HEK293 (cell line): Measurements from ENCODE around the gene AUP1.

Experiments used
- CTCF ChIA-PET: fragments of 350-600 bp; formaldehyde crosslinking; extraction: SDS; loops from one replicate; lab custom pipeline; 2021; ENCODE audit warnings: antibody characterized with exemption; lab: Yijun Ruan, JAX
- POLR2A ChIA-PET: fragments of 300-600 bp; formaldehyde crosslinking; extraction: SDS; loops from one replicate; lab custom pipeline; 2020; ENCODE audit warnings: antibody characterized with exemption, inconsistent platforms; lab: Yijun Ruan, JAX
- H3K27ac ChIP-seq: fragments of 200-500 bp; sonication (Bioruptor generic); 2 replicates; pipeline ENCODE4 v1.5.1; 2014; ENCODE audit warnings: low read depth, low read length, control low read depth, inconsistent platforms; ENCODE audit errors: extremely low read depth
- H3K36me3 ChIP-seq, 2 experiments: fragments of 200-500 bp in 1 of 2; sonication (Bioruptor generic) in 1 of 2; 1 replicate in 1 of 2; 2 replicates in 1 of 2; pipeline ENCODE4 v1.5.1; 2014 to 2017; ENCODE audit warnings: inconsistent platforms in 2 of 2, low read length in 2 of 2; ENCODE audit not compliant: control insufficient read depth in 2 of 2, insufficient read depth in 1 of 2
- H3K4me1 ChIP-seq: fragments of 200-500 bp; sonication (Bioruptor generic); 2 replicates; pipeline ENCODE4 v1.5.1; 2014; ENCODE audit warnings: mild to moderate bottlenecking, low read length, inconsistent platforms; ENCODE audit not compliant: control insufficient read depth, insufficient read depth
- H3K4me3 ChIP-seq: 2 replicates; pipeline ENCODE4 v1.5.1; 2011; ENCODE audit warnings: low read depth, mild to moderate bottlenecking, control low read depth, low read length, moderate library complexity
- H3K9me3 ChIP-seq: fragments of 200-500 bp; sonication (Bioruptor generic); 2 replicates; pipeline ENCODE4 v1.5.1; 2014; ENCODE audit warnings: low read depth, low read length, inconsistent platforms; ENCODE audit not compliant: control insufficient read depth, insufficient read depth
- GLI4 ChIP-seq: fragments of 450-650 bp; formaldehyde crosslinking; IDR thresholded peaks from 2 replicates; pipeline ENCODE4 v1.5.1; 2016; ENCODE audit warnings: missing biosample characterization, missing genetic modification characterization
- HOXC10 ChIP-seq: sonication (generic); formaldehyde crosslinking; IDR thresholded peaks from 2 replicates; pipeline ENCODE4 v1.8.1; 2023; ENCODE audit warnings: mild to moderate bottlenecking, missing genetic modification reagents
- IKZF3 ChIP-seq: fragments of 450-650 bp; IDR thresholded peaks from 2 replicates; pipeline ENCODE4 v1.5.0; 2018; ENCODE audit warnings: missing biosample characterization, mild to moderate bottlenecking, missing genetic modification characterization, moderate library complexity
- KLF10 ChIP-seq: fragments of 450-650 bp; IDR thresholded peaks from 2 replicates; pipeline ENCODE4 v1.5.1; 2018; ENCODE audit warnings: missing biosample characterization, mild to moderate bottlenecking, missing genetic modification characterization
- KLF16 ChIP-seq: fragments of 450-650 bp; formaldehyde crosslinking; IDR thresholded peaks from 2 replicates; pipeline ENCODE4 v1.5.1; 2017; ENCODE audit warnings: missing biosample characterization, missing genetic modification characterization
- RBAK ChIP-seq: fragments of 450-650 bp; formaldehyde crosslinking; IDR thresholded peaks from 2 replicates; pipeline ENCODE4 v1.5.1; 2016; ENCODE audit warnings: missing biosample characterization, missing genetic modification characterization
- YY2 ChIP-seq: fragments of 450-650 bp; formaldehyde crosslinking; IDR thresholded peaks from 2 replicates; pipeline ENCODE4 v1.5.1; 2016; ENCODE audit warnings: missing biosample characterization, missing genetic modification characterization
- ZNF140 ChIP-seq: fragments of 450-650 bp; formaldehyde crosslinking; IDR thresholded peaks from 2 replicates; pipeline ENCODE4 v1.5.1; 2016; ENCODE audit warnings: missing biosample characterization, missing genetic modification characterization
- ZNF146 ChIP-seq: fragments of 450-650 bp; formaldehyde crosslinking; IDR thresholded peaks from 2 replicates; pipeline ENCODE4 v1.5.1; 2016; ENCODE audit warnings: missing biosample characterization, missing genetic modification characterization
- ZNF280D ChIP-seq: fragments of 450-650 bp; formaldehyde crosslinking; IDR thresholded peaks from 2 replicates; pipeline ENCODE4 v1.5.1; 2016; ENCODE audit warnings: missing biosample characterization, missing genetic modification characterization
- ZNF433 ChIP-seq: fragments of 450-650 bp; formaldehyde crosslinking; IDR thresholded peaks from 2 replicates; pipeline ENCODE4 v1.5.1; 2016; ENCODE audit warnings: missing biosample characterization, missing genetic modification characterization, low read depth
- ZNF473 ChIP-seq: fragments of 450-650 bp; formaldehyde crosslinking; IDR thresholded peaks from 2 replicates; pipeline ENCODE4 v1.5.1; 2017; ENCODE audit warnings: missing biosample characterization, missing genetic modification characterization
- ZNF48 ChIP-seq: fragments of 450-650 bp; formaldehyde crosslinking; IDR thresholded peaks from 2 replicates; pipeline ENCODE4 v1.5.1; 2016; ENCODE audit warnings: missing biosample characterization, missing genetic modification characterization
- ZNF488 ChIP-seq: fragments of 450-650 bp; formaldehyde crosslinking; IDR thresholded peaks from 2 replicates; pipeline ENCODE4 v1.5.1; 2016; ENCODE audit warnings: missing biosample characterization, missing genetic modification characterization
- ZNF513 ChIP-seq: fragments of 450-650 bp; IDR thresholded peaks from 2 replicates; pipeline ENCODE4 v1.5.1; 2018; ENCODE audit warnings: missing biosample characterization, missing genetic modification characterization
- ZNF514 ChIP-seq: fragments of 450-650 bp; formaldehyde crosslinking; IDR thresholded peaks from 2 replicates; pipeline ENCODE4 v1.5.1; 2016; ENCODE audit warnings: missing biosample characterization, missing genetic modification characterization
- ZNF521 ChIP-seq: fragments of 450-650 bp; formaldehyde crosslinking; IDR thresholded peaks from 2 replicates; pipeline ENCODE4 v1.5.1; 2017; ENCODE audit warnings: missing biosample characterization, mild to moderate bottlenecking, missing genetic modification characterization
- ZNF624 ChIP-seq: fragments of 450-650 bp; formaldehyde crosslinking; IDR thresholded peaks from 2 replicates; pipeline ENCODE4 v1.5.1; 2017; ENCODE audit warnings: missing biosample characterization, missing genetic modification characterization
- ZNF658 ChIP-seq: fragments of 450-650 bp; formaldehyde crosslinking; IDR thresholded peaks from 2 replicates; pipeline ENCODE4; 2016; ENCODE audit warnings: missing biosample characterization, missing genetic modification characterization
- ZNF747 ChIP-seq: fragments of 450-650 bp; formaldehyde crosslinking; IDR thresholded peaks from 2 replicates; pipeline ENCODE4 v1.5.1; 2016; ENCODE audit warnings: missing biosample characterization, missing genetic modification characterization
- ZNF76 ChIP-seq: fragments of 450-650 bp; formaldehyde crosslinking; IDR thresholded peaks from 2 replicates; pipeline ENCODE4; 2016; ENCODE audit warnings: low read depth, missing biosample characterization, missing genetic modification characterization, borderline replicate concordance
- ZSCAN16 ChIP-seq: fragments of 450-650 bp; formaldehyde crosslinking; IDR thresholded peaks from 2 replicates; pipeline ENCODE4 v1.5.1; 2016; ENCODE audit warnings: missing biosample characterization, missing genetic modification characterization
- ZSCAN5A ChIP-seq: fragments of 450-650 bp; formaldehyde crosslinking; IDR thresholded peaks from 2 replicates; pipeline ENCODE4 v1.5.1; 2016; ENCODE audit warnings: missing biosample characterization, missing genetic modification characterization

AUP1 gene

GRCh38 chr2:74489906-74490305 lies 39.6 kb downstream of the AUP1 start:
- H3K4me1 ChIP-seq, result no peaks in the 10 kb centered on the region
- H3K36me3 ChIP-seq, result peaks cover 17 to 75% of the 10 kb centered on the region in 2 experiments; a peak in 2 of 3 replicates
- POLR2A ChIA-PET, result interaction anchor here (1.5 kb wide), 1 partner anchor 50 kb away, joined by 3 read pairs; no protein-coding TSS in a partner anchor
- no peaks in the 10 kb centered on the region for H3K9me3 ChIP-seq
- H3K4me3 ChIP-seq, result no peak overlapping the region
- CTCF ChIA-PET, result interaction anchor here (0.8 to 1.5 kb wide), 3 partner anchors 14 to 665 kb away, joined by 3 read pairs; no protein-coding TSS in a partner anchor
- TF ChIP-seq ZSCAN16 (tag by site-specific recombination) (no peak), ZSCAN5A (tag by site-specific recombination) (no peak), RBAK (tag by site-specific recombination) (no peak), YY2 (no peak), KLF16 (no peak), ZNF513 (tag by site-specific recombination) (no peak), ZNF433 (no peak), ZNF76 (tag by site-specific recombination) (no peak), ZNF146 (tag by site-specific recombination) (no peak), ZNF658 (tag by site-specific recombination) (no peak), ZNF514 (tag by site-specific recombination) (no peak), HOXC10 (CRISPR knock-in tag) (no peak), ZNF48 (no peak), ZNF521 (no peak), ZNF747 (no peak), GLI4 (tag by site-specific recombination) (no peak)
- H3K27ac ChIP-seq, result no peak overlapping the region

- ChIA-PET CTCF (interaction anchor here (1.2 to 1.5 kb wide), 2 partner anchors 15 to 99 kb away, joined by 3 read pairs; no protein-coding TSS in a partner anchor), POLR2A (interaction anchor here (1.5 kb wide), 1 partner anchor 49 kb away, joined by 3 read pairs; no protein-coding TSS in a partner anchor)
Observed at GRCh38 chr2:74488643-74489481, 40.6 kb downstream of the AUP1 start.

More at GRCh38 chr2:74488643-74489481, 40.6 kb downstream of the AUP1 start:
- no peak overlapping the region for H3K4me3 ChIP-seq
- no peaks in the 10 kb centered on the region for H3K4me1 ChIP-seq
- TF ChIP-seq KLF10 (tag by site-specific recombination) (no peak), ZNF280D (no peak), HOXC10 (CRISPR knock-in tag) (no peak), ZNF473 (no peak), ZNF624 (tag by site-specific recombination) (no peak), ZNF488 (tag by site-specific recombination) (no peak), ZNF140 (no peak), IKZF3 (tag by site-specific recombination) (no peak)
- H3K36me3 ChIP-seq, result peaks cover 17 to 69% of the 10 kb centered on the region in 2 experiments; a peak in 2 of 3 replicates
- H3K27ac ChIP-seq, result no peak overlapping the region
- no peaks in the 10 kb centered on the region for H3K9me3 ChIP-seq
